Fibroblast of skin of right biceps (primary cell): Measurements from ENCODE around the gene PTPRM.

Experiments used
- DNase-seq: peaks from one replicate; pipeline ENCODE4 v3.0.0-alpha.2; 2013

The PTPRM gene

DNA sequence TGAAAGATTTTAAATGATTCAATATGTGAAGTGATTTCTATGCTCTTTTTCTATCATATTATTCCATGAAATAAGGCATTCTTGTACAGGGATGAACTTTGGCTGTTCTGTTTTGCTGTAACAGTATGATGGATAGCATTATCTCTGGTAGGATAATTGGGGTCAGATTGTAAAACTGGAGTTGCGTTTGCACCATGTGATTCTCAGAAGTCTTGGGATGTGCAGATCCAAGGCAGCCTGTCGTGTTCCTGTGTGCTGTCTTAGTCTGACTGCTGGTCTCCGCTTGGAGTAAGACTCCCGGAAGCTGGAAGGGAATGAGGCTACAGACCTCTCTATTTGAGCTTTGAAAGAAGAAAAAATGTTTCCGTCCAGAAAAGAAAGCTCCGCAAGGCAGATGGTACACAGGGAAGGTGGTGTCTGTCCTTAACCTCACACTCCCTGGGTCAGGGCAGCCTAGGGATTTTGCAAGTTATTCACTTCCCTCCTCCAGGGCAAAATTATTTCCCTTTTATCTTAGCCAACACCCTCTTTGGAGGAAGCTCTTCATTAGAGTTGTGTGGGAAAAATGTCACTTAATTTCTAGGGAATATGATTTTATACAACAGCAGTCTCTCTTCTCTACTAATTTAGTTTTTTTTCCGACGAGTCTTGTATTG lies 250.6 kb downstream of the PTPRM start:
- DNase-seq: peak; percentile 42

DNA sequence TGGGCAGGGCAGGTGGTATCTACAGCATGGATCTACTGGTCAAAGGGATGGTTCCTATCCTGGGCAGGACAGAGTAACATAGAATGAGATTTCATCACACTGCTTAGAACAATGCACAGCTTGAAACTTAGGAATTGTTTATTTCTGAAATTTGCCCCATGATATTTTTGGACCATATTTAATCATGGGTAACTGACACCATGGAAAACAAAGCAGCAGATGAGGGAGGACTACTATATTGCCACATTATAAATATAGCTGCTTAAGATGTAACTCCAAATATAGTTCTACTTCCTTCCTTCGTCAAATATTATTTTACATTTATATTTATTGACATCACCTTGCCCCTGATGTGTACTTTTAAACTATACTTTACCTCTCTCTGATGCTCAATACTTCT lies 254.7 kb downstream of the PTPRM start:
- DNase-seq: no peak

DNA sequence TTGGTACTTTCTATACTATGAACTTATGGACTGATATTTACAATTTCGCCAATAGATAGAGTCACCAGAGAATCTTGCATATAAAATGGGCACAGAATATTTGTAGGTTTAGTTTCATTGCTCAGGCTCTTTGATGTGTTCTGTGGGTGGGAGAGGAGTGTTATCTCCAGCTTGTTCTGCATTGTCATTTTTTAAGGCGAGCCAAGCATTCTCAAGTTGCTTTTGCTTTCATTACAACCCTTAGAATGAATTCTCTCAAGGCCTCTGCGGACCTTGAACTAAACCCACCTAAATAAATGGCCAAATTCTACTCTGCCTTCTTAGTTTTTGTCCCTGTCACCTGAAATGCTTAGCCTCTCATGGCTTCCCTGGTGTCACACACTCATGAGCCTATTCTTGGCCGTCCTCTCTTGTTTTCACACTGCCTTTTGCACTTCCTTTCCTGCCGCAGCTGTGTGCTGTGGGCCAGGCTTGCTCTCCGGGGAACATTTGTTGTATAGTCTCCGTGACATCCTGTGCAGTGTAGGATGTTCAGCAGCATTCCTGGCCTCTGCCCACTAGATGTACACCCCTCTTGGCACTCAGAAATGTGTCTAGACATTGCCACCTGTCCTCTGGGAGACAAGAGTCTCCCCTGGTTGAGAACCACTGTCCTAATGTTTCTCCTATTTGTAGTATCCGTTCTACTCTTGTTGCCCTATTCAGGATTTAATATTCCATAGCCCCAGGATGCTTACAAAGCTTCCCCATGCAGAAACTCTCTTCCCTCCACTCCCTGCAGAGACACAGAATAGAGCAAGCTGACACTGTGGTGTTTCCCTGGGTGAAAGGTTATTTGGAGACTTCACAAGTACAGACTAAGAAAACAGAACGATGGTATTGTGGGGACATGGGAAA lies 255.6 kb downstream of the PTPRM start:
- no peak for DNase-seq

GRCh38 chr18:7824970-7825369 lies 257.9 kb downstream of the PTPRM start:
- DNase-seq: peak; percentile 6

- DNase-seq: no peak
Measured at GRCh38 chr18:7830468-7830867, 263.4 kb downstream of the PTPRM start.

DNA sequence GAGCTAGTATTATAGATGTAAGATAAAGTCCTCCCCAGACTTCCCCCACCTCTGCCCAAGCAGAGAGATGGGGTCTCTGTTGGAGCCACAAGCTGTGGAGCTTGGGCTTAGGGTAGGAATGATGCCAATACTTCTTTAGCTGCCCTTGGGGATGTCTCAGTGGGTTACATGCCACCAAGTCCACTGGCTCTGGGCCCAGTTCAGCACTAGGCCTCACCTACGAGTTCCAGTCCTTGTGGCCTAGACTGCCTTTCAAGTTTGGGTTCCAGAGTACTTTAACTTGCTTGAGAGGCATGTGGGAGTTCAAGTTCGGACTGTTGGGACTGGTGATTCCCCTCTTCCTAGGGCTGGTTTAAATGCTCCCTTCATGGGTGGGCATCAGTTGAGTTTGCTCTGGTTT lies 272.4 kb downstream of the PTPRM start:
- no peak for DNase-seq

- DNase-seq: no peak
Measured at GRCh38 chr18:7840411-7840810, 273.3 kb downstream of the PTPRM start.

GRCh38 chr18:7844017-7844416 lies 276.9 kb downstream of the PTPRM start:
- peak; percentile 24 for DNase-seq

DNA sequence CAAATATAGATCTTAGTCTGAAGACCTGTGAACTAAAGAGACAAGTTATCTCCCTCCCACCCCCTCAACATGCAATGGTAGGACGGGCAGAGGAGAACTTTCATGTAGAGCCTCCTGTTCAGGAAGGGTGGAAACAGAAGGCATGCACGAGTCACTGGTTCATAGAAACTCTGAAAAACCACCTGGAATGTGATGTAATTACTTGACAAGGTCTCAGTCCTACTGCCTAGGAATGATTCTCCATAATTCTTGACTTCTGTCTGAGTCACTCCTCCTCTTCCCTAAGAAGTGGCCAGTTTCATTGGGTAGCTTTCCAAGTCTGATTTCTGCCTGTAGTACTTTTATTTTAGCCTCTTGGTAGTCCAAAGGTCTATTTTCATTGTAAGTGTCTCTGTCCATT lies 277.3 kb downstream of the PTPRM start:
- peak; percentile 44 for DNase-seq

- no peak for DNase-seq
Measured at GRCh38 chr18:7846335-7846734, 279.2 kb downstream of the PTPRM start.

DNA sequence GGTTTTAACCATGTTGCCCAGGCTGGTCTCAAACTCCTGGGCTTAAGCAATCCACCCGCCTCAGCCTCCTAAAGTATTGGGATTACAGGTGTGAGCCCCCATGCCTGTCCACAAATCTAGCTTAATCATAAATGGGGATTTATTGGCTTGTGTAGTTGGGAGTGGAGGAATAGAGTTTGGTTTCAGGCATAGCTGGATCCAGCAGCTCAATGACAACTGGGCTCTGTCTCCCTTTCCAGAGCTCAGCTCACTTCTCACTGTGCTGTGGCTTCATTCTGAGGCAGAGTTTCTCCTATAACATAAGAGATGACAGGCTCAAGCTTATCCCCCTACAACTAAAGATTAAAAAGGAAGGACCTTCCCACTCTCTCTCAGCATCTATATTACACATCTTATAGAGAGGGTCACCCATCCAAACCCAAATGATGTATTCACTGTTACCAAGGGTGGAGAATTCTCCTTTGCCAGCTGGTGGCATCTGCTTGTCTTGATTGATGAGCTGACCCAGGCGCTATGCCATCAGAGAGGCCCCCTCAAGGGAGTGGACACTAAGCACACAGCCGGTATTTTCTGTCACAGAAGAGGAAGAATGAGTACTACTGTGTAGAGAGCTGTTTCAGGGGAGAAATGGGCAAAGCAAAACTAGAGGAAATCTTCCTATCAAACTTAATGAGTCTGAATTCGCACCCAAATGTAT lies 280.4 kb downstream of the PTPRM start:
- DNase-seq: no peak

- DNase-seq: no peak
Measured at GRCh38 chr18:7848054-7848412, 280.9 kb downstream of the PTPRM start.

DNA sequence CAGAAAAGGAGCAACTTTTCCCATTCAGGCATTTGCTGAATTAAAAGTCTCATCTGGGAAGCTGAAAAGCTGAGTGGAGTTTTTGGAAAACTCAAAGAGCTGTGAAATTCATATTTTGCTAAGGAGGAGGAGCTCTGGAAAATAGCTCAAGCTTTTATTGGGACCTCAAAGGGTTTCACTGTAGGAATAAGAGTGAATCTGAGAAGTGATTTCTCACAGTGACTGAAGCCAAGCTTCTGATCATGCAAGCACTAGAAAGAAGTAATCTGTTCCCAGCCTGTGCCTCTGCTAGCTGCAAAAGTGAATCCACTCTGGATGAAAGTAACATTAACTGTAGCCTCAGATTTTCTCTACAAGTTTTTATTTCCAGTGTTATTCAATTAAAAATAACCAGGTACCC lies 283.3 kb downstream of the PTPRM start:
- DNase-seq: no peak

DNA sequence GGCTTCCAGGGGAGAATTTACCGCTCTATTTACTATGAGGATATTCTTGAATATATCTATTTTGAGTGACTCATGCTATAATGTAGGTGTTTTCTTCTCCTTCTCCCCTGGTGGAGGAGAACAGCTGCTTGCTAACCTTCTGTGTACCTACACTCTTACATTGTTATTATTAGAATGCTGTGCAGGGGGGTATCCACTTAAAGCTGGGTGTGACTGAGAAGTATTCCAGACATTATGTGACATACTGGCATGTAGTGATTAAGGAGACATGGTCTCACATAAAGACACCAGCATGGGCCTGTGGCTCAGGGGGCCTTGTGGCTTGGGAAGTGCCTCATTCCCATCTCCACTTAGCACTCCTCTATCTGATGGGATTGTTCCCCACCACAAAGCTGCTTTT lies 287.9 kb downstream of the PTPRM start:
- DNase-seq: no peak

GRCh38 chr18:7855671-7856070 lies 288.6 kb downstream of the PTPRM start:
- DNase-seq: peak; percentile 18

- DNase-seq: peak; percentile 6
Measured at GRCh38 chr18:7856116-7856515, 289.0 kb downstream of the PTPRM start.

GRCh38 chr18:7856733-7857132 lies 289.6 kb downstream of the PTPRM start:
- peak; percentile 39 for DNase-seq

DNA sequence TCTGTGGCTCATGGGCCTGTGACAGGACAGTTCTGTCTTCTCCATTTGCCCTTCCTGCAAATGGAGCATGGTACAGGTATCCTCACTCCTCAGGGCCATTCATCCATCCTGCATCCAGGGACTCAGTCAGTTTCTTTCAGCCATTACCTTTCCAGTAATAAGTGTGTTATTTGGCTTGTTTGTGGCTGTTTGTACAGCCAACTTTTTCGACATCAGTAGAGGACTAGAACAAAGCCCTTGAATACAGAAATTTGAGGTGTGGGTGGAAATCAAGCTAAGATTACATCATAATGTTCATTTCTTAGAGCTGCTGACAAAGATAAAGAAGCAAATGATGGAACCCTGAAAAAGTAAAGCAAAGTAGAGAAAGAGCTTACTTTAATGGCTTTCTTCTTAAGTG lies 290.4 kb downstream of the PTPRM start:
- no peak for DNase-seq

GRCh38 chr18:7859122-7859521 lies 292.0 kb downstream of the PTPRM start:
- no peak for DNase-seq

DNA sequence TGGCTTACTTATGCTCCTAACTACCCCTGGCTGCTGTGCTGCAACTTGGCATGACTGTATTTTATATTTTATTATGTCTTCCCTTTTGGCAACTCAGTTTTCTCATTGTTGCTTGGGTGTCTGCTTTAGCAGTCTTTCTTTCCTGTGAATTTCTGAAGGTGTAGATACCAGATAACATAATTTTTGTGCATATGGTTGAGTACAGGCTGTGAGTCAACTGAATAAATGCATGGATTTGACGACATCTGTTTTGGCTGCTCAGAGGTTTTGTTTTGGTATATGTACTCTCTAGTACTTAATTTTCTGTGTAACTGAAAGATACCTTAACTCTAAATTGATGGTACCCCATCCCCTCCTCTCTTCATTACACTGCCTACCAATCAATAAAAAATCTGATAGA lies 303.1 kb downstream of the PTPRM start:
- no peak for DNase-seq

DNA sequence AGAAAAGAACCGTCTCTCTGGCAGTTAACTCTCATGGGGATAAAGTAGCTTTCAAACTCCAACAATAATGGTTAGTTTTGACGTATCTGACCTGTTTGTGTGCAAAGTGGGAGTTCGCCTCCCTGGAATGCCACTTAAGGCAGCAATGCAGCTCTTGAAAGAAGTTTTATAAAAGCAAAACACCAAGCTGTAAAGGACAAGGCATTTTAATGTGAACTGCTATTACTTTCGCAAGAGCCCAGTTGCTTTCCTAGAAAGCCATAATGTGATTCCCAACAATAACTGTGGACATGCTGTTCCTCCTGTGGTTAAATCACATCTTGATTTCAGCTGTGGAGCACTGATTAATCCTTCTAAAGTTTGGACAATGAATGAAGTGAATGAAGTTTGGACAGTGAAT lies 303.7 kb downstream of the PTPRM start:
- no peak for DNase-seq

DNA sequence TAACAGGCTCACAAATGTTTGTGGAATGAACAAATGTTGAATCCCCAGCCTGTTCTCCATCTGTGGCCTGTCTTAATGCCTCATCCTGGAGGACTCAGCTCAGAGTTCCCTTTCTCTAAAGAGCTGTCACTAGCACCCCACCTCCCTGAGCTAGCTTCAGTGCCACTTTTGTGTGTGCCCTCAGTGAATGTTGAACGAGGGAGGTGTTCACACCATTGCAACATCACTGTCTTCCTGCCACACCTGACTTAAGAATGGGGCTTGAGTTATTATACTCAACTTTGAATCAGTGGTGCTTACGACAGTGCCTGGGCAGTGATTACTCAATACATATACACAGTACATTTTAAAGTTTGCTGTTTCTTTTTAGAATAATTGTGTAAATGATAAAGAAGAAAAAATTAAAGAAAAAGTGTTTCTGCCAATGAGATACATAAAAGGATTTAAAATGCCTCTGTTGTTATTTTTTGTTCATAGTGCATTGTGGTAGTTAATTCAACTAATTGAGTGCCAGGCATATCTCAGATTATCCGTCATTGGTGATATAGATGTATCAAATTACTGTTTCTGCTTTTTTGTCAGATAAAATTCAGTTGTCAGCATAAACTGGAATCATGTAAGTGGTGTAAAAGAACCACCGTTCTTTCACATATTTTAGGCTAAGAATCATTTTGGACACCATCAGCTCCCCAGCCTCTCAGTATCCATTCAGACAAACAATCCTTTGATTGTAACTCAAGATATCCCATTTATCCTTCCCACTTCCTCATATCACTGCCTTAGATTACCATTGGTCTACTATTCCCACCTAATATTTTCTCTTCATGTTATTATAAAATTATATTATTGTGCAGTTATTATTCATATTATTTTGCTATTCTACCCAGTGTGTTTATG lies 304.7 kb downstream of the PTPRM start:
- DNase-seq: no peak

DNA sequence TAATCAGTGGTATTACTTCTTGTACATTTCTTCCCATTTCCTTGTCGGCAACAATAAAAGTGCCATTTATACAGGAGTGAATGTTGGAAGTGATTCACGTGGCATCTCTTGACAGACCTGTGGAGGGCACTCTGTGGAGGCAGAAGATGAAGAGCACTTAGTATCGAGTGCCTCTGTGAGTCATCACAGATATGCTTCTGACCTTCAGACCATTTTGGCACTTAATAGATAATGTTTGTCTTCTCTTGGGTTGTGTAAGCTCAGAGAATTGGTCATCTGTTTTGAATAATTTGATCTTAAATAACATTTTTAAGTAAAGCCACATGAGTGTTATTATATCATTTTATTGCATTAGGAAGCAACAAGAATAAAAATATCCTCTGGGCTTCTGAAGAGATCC lies 305.5 kb downstream of the PTPRM start:
- DNase-seq: peak; percentile 53
